ENCODE data around the gene ASB15. TPM values are rescaled to one million over a fixed set of nuclear protein-coding genes. Genes with fewer than 3 reads are reported as not detected.

ASB15 gene
- total RNA-seq, 1 donor from 2014 or later, result not detected

DNA sequence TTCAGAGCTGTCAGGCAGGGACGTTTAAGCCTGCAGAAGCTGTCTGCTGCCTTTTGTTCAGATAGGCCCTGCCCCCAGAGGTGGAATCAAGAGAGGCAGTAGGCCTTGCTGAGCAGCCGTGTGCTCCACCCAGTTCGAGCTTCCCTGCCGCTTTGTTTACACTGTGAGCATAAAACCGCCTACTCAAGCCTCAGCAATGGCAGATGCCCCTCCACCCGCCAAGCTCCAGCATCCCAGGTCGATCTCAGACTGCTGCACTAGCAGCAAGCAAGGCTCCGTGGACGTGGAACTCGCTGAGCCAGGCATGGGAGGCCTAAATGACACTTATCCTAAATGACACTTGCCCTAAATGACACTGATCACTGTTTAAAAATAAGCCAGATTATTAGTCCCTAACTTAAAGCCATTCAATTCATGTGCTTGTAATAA is 6.8 kb upstream of the ASB15 start:
- DNase-seq (ENCODE audit: low spot score), result no peak
- no peak for ATAC-seq

DNA sequence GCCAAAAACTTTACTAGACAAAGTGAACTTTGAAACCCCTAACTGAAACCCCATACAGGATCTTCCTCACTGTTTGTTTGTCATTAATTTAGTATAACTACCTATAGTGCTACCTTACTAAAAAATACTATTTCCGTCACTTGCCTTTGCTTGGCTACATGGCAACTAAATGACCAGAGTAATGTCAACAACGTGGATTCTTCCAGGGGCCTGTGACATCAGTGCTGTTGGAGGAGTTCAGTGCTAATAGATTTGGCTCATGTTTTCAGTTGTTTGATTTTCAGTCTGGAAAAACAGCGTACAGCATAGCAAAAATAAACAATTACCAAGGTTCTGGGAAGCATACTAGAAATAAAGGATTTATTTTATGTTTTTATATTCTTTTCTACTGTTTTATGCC is 3.0 kb upstream of the ASB15 start:
- peak; percentile 96 for ATAC-seq
- DNase-seq (ENCODE audit: low spot score), result no peak

DNA sequence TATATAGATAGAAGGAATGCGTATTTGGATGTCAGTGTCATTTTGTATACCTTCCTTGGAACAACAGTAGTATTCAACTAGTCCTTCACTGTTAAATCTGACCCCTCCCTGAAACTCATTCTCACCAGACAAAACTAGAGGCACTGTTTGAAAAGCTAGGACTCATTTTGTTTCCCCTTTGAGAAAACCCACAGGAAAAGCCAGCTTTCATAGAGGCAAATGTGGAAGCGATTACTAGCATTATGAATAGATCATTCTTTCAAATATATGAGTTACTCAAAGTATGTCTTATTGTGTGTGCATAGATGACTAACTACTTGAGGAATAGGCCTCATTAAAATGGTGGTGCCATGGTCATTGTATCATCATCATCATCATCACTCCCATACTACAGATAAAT is 1.9 kb upstream of the ASB15 start:
- no peak for ATAC-seq
- DNase-seq (ENCODE audit: low spot score), result no peak

DNA sequence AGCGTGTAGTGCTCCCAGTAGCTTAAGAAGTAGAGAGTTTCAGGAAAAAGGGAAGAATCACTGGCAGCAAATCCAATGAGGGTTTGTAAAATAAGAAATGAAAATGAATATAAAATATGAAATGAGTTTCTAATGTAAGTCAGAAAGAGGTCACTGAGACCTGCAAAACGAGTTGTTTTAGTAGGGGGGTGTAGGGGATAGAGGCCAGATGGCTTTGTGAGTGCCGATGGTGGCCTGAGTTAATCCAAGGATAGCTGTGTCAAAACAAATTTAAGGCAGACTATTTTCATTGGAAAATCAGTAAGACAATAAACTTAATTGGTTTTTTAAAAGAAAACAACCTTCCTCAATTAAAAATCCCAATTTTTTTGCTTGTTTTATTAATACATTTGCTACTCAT is 745 bp upstream of the ASB15 start:
- ATAC-seq, result no peak
- DNase-seq (ENCODE audit: low spot score), result no peak

DNA sequence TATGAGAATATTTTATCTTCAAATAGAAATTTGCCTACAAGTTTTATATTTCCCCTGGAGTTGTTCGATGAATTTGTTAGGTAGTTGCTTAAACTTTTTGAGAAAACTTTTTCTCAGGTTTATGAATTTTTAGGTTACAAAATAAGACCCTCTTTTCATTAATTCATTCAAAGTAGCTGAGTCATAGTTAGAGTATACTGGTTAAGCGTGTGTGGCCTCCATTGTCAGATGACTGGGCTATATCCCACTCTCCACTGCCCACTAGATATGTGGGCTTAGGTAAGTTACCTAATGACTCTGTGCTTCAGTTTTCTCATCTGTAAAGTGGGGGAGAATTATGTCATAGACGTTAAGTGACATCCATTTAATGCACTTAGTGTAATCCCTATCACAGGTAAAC is 1.0 kb downstream of the ASB15 start:
- DNase-seq (ENCODE audit: low spot score), result no peak
- no peak for ATAC-seq

DNA sequence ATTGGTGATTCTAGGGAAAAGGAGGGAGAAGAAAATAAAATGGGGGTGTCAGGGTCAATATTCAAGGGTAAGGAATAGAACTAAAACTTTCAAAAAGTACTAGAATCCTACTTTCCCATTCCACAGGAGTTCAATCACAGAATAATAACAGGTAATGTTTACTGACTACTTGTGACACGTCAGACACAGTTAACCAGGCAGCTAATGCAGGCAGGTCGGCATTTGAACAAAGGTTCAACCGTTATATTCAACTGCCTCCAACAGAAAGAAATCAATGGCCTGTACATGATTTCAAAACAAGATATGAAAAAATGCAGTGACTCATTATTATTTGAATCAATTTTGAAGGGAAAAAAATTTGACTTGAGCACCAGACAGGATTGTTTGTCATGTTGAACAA is 3.1 kb downstream of the ASB15 start:
- peak; percentile 68 for ATAC-seq

DNA sequence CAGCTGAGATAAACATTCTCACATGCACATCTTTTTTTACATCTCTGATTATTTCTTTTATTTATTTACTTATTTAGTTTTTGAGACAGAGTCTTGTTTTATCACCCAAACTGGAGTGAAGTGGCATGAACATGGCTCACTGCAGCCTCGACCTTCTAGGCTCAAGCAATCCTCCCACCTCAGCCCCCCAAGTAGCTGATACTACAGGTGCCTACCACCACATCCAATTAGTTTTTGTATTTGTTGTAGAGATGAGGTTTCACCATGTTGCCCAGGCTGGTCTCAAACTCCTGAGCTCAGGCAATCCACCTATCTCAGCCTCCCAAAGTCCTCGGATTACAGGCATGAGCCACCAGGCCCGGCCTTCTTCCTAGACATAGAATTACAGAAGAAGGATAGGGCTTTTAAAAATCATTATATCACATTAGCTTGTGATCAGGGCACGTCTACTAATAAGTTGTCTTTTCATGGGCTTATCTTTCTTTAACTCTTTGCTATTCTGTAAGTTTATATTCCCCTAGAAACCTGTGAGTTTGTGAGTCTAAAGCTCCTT is 5.9 kb downstream of the ASB15 start:
- DNase-seq (ENCODE audit: low spot score) (no peak), ATAC-seq (no peak)

More for the DNA sequence above, 3.1 kb downstream of the ASB15 start:
- DNase-seq (ENCODE audit: low spot score), result no peak

DNA sequence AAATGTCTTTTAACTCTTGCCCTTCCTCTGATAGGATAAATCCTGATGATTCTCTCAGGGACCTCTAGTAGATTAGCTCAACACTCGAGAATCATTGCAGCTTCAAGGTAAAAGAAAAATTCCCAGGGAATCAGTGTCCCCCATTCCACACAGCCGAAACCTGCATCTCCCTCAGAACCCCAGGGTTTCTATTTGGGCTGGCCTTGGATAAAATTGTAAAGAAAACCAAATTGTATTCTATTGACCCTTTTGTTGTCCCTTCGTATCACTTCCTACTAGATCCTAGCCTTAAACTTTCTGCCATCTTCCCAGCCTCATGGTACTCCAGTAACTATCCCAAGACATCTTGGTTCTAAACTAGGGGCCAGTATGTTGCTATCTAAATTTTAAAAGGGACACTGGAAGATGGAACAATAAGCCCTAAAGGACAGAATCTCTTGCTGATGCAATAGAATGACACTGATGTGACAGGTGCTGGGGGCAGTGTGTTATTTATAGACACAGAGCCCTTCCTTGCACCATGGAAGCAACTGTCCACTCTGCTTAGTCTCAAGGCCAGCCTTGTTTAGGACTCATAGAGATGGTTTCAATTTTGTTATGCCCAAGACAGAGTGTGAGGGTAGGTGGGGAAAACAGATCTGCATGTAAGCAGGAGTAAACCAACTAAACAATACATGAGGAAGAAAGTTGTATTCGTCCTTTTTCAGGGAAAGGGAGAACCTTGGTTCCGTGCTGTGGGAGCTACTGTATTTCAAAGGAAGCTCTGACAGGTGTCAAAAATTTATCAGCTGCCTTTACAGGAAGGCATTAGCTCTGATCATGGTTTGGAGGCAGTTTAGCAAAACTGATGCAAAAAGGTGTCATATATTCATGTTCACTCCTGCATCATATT is 7.6 kb downstream of the ASB15 start:
- ATAC-seq (no peak), DNase-seq (ENCODE audit: low spot score) (no peak)

DNA sequence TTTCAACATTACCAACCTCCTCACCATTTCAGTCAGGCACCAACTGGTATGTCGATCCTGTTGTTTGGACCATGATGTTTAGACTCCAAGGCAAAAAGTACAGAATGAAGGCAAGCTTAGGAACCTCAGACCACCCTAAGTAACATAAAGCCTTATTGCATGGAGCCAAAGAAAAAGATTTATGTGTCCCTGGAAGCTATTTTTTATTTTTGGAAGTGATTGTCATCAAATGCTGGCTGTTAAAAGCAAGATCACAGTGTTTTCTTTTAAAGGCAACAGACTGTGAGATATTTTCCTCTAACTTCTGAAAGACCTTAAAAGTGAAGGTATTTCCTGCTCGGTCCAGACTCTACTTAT is 8.2 kb downstream of the ASB15 start:
- no peak for ATAC-seq
- no peak for DNase-seq (ENCODE audit: low spot score)

DNA sequence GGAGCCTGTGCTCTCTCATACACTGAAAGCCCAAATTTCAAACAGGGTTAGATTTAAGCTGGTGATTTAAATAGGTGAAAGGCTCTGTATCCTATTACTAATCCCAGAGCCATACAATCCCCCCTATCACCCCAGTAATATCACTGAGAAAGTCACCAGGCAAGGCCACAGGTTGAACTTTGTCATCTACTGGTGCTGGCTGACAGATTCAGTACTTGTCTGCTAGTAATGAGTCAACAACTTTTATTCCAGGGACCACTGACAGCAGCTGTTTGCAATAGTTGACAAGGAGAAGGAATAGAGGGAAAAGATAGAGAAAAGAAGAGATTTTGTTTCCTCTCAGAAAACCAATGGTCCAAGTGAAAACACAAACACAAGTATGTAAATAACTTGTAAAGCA is 10.4 kb downstream of the ASB15 start:
- ATAC-seq, result peak; percentile 70
- no peak for DNase-seq (ENCODE audit: low spot score)

DNA sequence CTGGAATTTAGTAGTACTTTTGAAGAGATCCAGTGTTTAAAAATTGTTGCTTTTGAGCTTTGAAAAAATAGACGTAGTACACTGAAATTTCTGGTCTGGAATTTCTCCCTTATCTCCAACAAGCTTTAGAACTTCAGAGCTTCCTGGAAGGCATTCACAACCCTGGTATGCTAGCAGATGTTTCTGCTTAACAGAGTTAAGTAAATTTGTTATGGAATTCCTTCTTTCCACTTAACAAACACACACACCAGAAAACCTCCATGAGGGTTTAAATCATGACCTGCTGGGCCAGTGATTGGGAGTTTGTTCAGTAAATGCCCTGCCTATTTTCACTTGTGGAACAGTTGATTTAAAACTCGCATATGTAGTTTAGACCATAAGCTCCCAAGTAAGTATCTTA is 13.7 kb downstream of the ASB15 start:
- DNase-seq (ENCODE audit: low spot score) (no peak), ATAC-seq (no peak)

DNA sequence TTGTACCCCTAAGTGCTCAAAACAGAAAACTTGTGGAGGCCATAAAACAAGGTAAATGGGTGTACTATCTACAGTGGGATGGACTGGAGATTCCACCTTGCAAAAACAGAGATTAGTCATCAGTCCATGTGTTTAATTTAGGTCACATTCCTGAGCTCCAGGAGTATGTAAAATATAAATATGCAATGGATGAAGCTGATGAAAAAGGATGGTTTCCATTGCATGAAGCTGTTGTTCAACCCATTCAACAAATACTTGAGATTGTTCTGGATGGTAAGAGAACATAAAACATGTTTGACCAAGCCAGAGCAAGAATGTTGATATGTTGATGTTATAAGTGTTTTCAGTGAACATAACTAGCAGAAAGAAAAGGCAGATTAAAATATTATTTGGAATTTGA is 14.6 kb downstream of the ASB15 start:
- DNase-seq (ENCODE audit: low spot score) (no peak), ATAC-seq (no peak)

DNA sequence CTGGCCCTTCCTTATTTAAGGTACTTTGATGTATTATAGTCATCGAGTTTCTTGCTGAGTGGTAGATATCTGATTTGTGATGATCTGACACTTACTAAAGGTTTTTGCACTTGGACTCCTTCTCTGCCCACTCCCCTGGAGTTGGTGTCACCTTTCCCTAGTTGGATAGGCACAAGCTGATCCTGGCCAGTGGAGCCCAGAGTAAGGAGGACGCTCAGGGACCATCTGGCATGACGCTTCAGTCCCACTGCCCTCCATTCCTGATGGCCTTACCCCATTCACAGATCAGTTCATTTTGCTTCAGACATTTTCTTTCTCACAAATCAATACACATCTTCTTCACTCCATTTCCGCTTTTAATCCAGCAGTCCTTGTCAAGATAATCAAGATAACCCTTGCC is 20.1 kb downstream of the ASB15 start:
- DNase-seq (ENCODE audit: low spot score) (no peak), ATAC-seq (no peak)

DNA sequence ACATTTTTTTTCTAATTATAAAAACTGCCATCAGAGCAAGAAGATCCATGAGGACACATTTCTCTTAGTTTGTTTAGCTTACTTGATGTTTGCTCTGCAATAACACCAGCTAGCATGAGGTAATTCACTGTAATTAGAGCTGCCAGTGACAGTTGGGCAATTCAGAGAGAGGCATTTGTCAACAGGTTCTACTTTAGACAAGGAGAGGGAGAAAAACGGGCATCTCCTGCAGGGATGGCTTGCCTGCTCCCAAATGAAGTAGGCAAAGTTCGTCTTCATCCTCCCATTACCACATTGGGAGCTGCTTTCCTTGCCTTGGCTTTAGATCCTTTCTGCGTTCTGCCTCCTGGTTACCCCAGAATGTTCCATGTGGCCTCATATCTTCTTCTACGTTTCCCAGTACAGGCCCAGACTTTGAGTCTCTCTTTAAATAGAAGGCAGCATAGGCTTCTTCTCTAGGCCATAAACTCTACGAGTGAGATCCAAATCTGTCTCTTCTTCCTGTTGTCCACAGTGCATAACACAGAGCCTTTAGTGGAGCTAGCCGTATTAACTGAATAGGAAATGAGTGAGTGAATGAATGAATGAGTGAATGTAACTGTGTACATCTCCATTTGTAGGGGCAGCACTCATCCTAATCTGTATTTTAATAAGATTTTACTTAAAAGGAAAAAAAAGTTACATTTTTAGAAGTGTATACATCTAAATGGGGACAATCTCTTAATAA is 21.2 kb downstream of the ASB15 start:
- DNase-seq (ENCODE audit: low spot score) (peak; percentile 58), ATAC-seq (peak; percentile 97)

DNA sequence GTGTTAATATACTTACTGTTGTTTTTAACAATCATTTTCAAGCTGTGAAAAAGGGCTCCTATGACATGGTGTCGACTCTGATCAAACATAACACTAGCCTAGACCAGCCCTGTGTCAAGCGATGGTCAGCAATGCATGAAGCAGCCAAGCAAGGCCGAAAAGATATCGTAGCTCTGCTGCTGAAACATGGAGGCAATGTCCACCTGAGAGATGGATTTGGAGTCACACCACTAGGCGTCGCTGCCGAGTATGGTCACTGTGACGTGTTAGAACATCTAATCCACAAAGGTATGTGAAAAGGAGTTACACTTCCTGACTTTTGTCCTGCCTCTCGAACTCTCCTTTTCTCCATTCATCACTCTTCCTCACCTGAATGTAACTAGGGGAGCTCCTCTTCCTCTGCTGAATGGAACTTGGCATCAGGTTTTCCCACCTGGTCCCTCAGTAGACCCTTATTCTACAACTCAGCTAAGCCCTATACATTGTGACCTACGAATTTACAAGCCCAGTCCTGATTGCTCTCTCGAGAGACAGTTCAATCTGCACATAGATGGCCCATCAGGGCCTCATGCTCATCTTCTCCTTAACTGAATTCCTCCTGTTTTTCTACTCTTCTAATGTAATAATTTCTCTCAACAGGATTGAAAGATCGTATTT is 23.0 kb downstream of the ASB15 start:
- DNase-seq (ENCODE audit: low spot score) (peak; percentile 48), ATAC-seq (peak; percentile 35)

DNA sequence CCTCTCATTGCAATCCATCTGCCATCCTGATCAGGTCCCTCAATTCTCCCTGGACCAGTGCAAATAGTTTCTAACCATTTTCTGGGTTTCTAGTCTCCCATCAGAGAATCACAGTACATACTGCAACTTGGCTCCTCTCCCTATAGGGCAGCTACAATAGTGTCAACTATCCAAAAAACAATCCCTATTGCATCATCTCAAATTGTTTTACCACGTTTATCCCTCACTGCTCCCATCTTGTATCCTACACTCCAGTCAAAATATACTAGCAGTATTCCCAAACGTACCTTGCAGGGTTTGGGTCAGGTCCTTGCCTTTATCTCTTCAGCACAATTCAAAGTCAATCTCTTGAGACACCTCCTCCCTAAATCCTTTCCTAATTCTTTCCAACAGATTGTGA is 23.6 kb downstream of the ASB15 start:
- no peak for ATAC-seq
- no peak for DNase-seq (ENCODE audit: low spot score)

DNA sequence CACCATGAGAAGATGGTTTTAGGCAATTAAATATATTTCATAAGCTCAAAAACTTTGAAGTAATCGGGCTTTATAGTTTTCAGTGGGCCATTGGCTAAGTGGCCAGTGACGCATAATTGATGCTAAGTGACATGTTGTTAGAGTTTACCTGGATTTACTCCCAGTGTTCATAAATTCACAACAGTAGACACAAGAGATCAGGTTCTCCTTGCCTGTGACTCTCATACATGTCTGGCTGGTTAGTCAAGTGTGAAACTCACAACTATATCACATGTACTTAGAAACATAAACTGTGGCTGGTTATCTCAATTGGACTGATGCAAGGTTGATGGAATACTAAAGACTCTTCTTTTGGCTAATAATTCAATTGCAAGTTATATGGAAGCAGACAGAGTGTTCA is 26.2 kb downstream of the ASB15 start:
- no peak for DNase-seq (ENCODE audit: low spot score)
- ATAC-seq, result no peak

DNA sequence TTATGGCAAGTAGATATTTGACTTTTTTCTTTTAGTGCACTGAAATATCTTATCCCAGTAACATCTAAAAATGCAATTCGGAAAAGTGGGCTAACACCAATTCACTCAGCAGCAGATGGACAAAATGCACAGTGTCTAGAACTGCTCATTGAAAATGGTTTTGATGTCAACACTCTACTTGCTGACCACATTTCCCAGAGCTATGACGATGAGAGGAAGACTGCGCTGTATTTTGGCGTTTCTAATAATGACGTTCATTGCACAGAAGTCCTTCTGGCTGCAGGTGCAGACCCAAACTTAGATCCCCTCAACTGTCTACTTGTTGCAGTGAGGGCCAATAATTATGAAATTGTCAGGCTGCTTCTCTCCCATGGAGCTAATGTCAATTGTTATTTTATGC is 27.2 kb downstream of the ASB15 start:
- ATAC-seq (no peak), DNase-seq (ENCODE audit: low spot score) (no peak)

DNA sequence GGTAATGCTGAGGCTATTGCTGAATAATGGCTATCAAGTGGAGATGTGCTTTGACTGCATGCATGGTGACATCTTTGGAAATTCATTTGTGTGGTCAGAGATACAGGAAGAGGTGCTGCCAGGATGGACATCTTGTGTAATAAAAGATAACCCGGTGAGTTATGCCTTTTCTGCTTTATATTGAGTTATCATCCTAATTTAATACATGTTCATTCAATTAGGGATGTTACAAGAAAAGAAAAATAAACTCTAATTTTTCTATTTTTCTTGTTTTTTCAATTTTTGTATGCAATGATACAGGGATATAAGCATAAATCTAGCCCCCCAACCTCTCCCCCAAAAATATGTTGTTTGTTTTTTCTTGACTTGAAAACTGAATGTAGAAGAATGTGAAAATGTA is 27.7 kb downstream of the ASB15 start:
- no peak for ATAC-seq
- no peak for DNase-seq (ENCODE audit: low spot score)

DNA sequence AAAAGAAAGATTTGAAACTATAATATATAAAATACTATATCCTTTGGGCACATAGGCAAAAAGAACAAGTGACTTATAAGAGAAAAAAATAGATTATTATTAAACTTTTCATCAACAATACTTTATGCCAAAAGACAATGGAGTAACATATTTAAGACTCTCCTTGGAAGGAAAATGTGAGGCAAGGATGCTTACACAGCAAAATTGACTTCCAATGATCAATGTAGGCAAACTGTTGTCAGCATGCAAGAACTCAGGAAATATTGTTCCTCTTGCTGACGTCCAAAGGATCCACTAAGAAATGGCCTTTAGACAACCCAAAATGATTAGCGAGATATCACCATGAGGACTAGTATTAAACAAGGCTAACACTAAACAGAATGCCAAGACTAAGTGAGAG is 31.2 kb downstream of the ASB15 start:
- ATAC-seq (no peak), DNase-seq (ENCODE audit: low spot score) (no peak)

DNA sequence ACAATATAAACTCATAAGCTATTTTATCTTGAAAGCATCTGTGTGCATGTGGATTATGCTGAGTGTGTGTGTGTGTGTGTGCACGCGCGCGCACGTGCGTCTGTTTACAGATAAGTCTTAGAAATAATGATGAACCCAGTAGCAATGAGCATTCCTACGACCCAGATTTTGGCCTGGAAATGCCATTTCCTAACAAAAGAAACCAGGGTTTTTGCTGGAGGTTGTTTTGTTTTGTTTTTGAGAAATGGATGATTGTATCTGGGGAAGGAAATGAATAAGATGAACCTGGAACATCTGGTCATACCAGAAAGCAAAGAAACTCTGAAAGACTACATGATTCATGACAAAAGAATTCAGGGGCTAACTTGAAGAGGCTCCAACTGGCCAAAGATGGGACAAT is 31.9 kb downstream of the ASB15 start:
- ATAC-seq, result no peak
- DNase-seq (ENCODE audit: low spot score), result no peak
